Activated naive CD4-positive, alpha-beta T cell treated with anti-CD3 and anti-CD28 coated beads for 36 hours (primary cell): ENCODE data around the gene USP30. TPM values are rescaled to one million over a fixed set of nuclear protein-coding genes. Genes with fewer than 3 reads are reported as not detected.

Source experiments
- CTCF ChIA-PET: fragments of 350-600 bp; sonication (Branson Sonifier 250); formaldehyde crosslinking; loops from one replicate; lab custom pipeline; 2021; ENCODE audit warnings: antibody characterized with exemption; lab: Charles Lee
- DNase-seq: peaks from one replicate; pipeline ENCODE4 v3.0.0-alpha.2; 2020
- H3K27ac Mint-ChIP-seq: one replicate; pipeline ENCODE4 v1.8.0; 2021; ENCODE audit warnings: mild to moderate bottlenecking, mixed read lengths
- H3K27me3 Mint-ChIP-seq: one replicate; pipeline ENCODE4 v1.8.0; 2021; ENCODE audit warnings: low read depth, mixed read lengths
- H3K36me3 Mint-ChIP-seq: one replicate; pipeline ENCODE4 v1.8.0; 2021; ENCODE audit warnings: low read depth, mixed read lengths
- H3K4me1 Mint-ChIP-seq: one replicate; pipeline ENCODE4 v1.8.0; 2021; ENCODE audit warnings: low read depth, mixed read lengths
- H3K4me3 Mint-ChIP-seq: one replicate; pipeline ENCODE4 v1.8.0; 2021; ENCODE audit warnings: mild to moderate bottlenecking, moderate library complexity, mixed read lengths
- H3K9me3 Mint-ChIP-seq: one replicate; pipeline ENCODE4 v1.8.0; 2021; ENCODE audit warnings: mixed read lengths
- intact Hi-C: fragments of 100-400 bp; cut with micrococcal nuclease; formaldehyde crosslinking; loops from one replicate; pipeline ENCODE4 v1.15.1; 2023
- total RNA-seq, 2 experiments: library from RNA; stranded (reverse); gene quantifications; one replicate each; pipeline ENCODE4 v1.2.3, GENCODE V29; 2021

The USP30 gene
- total RNA-seq, result 10 to 100 TPM; 11.0 to 11.5 TPM

GRCh38 chr12:109052414-109053323 is at the start of gene USP30:
TSS of gene USP30 (plus strand) at chr12:109052576. CDS start at chr12:109052679, 103 bp downstream.
- Mint-ChIP-seq H3K27me3 (no peaks in the 10 kb centered on the region), H3K4me1 (peaks cover 8% of the 10 kb centered on the region), H3K27ac (peak within 1 kb of the TSS; percentile 96), H3K9me3 (no peaks in the 10 kb centered on the region), H3K4me3 (peak within 1 kb of the TSS; percentile 84), H3K36me3 (peaks cover 4% of the 10 kb centered on the region)
- peak; percentile 87 for DNase-seq
- intact Hi-C loops, result loop anchor here (1.0 to 2.0 kb wide), 10 partner anchors 41 to 521 kb away; partner anchors contain the start of genes ALKBH2, CORO1C, KCTD10 and MMAB
- CTCF ChIA-PET, result interaction anchor here (0.6 to 4.2 kb wide), 3 partner anchors 41 to 945 kb away, joined by 3 to 27 read pairs (median 3); partner anchors contain the start of gene ALKBH2

- H3K27ac Mint-ChIP-seq, result no peak overlapping the region
- H3K9me3 Mint-ChIP-seq, result no peaks in the 10 kb centered on the region
- CTCF ChIA-PET, result no interaction called here
- no peaks in the 10 kb centered on the region for H3K36me3 Mint-ChIP-seq
- no peaks in the 10 kb centered on the region for H3K4me1 Mint-ChIP-seq
- no peak for DNase-seq
- peaks cover 3% of the 10 kb centered on the region for H3K27me3 Mint-ChIP-seq
- intact Hi-C loops, result no loop called here
- H3K4me3 Mint-ChIP-seq, result no peak overlapping the region
Observed at GRCh38 chr12:109004017-109004416, 48.4 kb upstream of the USP30 start.

GRCh38 chr12:109009766-109010165 is 42.6 kb upstream of the USP30 start:
- Mint-ChIP-seq H3K4me3 (no peak overlapping the region), H3K36me3 (no peaks in the 10 kb centered on the region), H3K27ac (no peak overlapping the region), H3K4me1 (no peaks in the 10 kb centered on the region), H3K9me3 (no peaks in the 10 kb centered on the region), H3K27me3 (peaks cover 3% of the 10 kb centered on the region)
- CTCF ChIA-PET, result no interaction called here
- intact Hi-C loops, result no loop called here
- no peak for DNase-seq

GRCh38 chr12:109010259-109010658 is 42.1 kb upstream of the USP30 start:
- Mint-ChIP-seq H3K27ac (no peak overlapping the region), H3K4me3 (no peak overlapping the region)
- CTCF ChIA-PET, result no interaction called here

GRCh38 chr12:109014984-109015765 is 37.2 kb upstream of the USP30 start:
- intact Hi-C loops, result no loop called here
- H3K9me3 Mint-ChIP-seq, result no peaks in the 10 kb centered on the region
- H3K36me3 Mint-ChIP-seq, result no peaks in the 10 kb centered on the region
- no peaks in the 10 kb centered on the region for H3K4me1 Mint-ChIP-seq
- CTCF ChIA-PET, result no interaction called here
- peaks cover 21% of the 10 kb centered on the region for H3K27me3 Mint-ChIP-seq
- DNase-seq, result no peak
- H3K27ac Mint-ChIP-seq, result no peak overlapping the region
- H3K4me3 Mint-ChIP-seq, result no peak overlapping the region

More at GRCh38 chr12:109010259-109010658, 42.1 kb upstream of the USP30 start:
- intact Hi-C loops, result no loop called here
- no peaks in the 10 kb centered on the region for H3K4me1 Mint-ChIP-seq
- peaks cover 3% of the 10 kb centered on the region for H3K27me3 Mint-ChIP-seq
- H3K9me3 Mint-ChIP-seq, result no peaks in the 10 kb centered on the region
- DNase-seq, result no peak
- no peaks in the 10 kb centered on the region for H3K36me3 Mint-ChIP-seq

- Mint-ChIP-seq H3K27me3 (peaks cover 30% of the 10 kb centered on the region), H3K4me3 (no peak overlapping the region), H3K4me1 (peaks cover 4% of the 10 kb centered on the region), H3K36me3 (no peaks in the 10 kb centered on the region), H3K9me3 (no peaks in the 10 kb centered on the region), H3K27ac (no peak overlapping the region)
- intact Hi-C loops, result no loop called here
- CTCF ChIA-PET, result no interaction called here
- DNase-seq, result no peak
Observed at GRCh38 chr12:109016016-109016415, 36.4 kb upstream of the USP30 start.

- H3K36me3 Mint-ChIP-seq, result no peaks in the 10 kb centered on the region
- no peak overlapping the region for H3K4me3 Mint-ChIP-seq
- no peak overlapping the region for H3K27ac Mint-ChIP-seq
Observed at GRCh38 chr12:109016978-109017377, 35.4 kb upstream of the USP30 start.

GRCh38 chr12:109018296-109018695 is 34.1 kb upstream of the USP30 start:
- CTCF ChIA-PET, result interaction anchor here (0.6 kb wide), 1 partner anchor 176 kb away, joined by 4 read pairs; no protein-coding TSS in a partner anchor
- Mint-ChIP-seq H3K27me3 (peaks cover 41% of the 10 kb centered on the region), H3K27ac (no peak overlapping the region), H3K4me3 (no peak overlapping the region), H3K36me3 (no peaks in the 10 kb centered on the region), H3K4me1 (peaks cover 5% of the 10 kb centered on the region), H3K9me3 (no peaks in the 10 kb centered on the region)
- intact Hi-C loops, result no loop called here
- DNase-seq, result no peak

More at GRCh38 chr12:109016978-109017377, 35.4 kb upstream of the USP30 start:
- intact Hi-C loops, result no loop called here
- CTCF ChIA-PET, result no interaction called here
- Mint-ChIP-seq H3K4me1 (peaks cover 5% of the 10 kb centered on the region), H3K9me3 (no peaks in the 10 kb centered on the region), H3K27me3 (peaks cover 36% of the 10 kb centered on the region)
- DNase-seq, result no peak

GRCh38 chr12:109020146-109020795 is 32.1 kb upstream of the USP30 start:
- Mint-ChIP-seq H3K27me3 (peaks cover 41% of the 10 kb centered on the region), H3K36me3 (no peaks in the 10 kb centered on the region), H3K4me3 (no peak overlapping the region), H3K27ac (no peak overlapping the region), H3K9me3 (no peaks in the 10 kb centered on the region), H3K4me1 (peaks cover 5% of the 10 kb centered on the region)
- no peak for DNase-seq
- intact Hi-C loops, result no loop called here
- CTCF ChIA-PET, result no interaction called here

GRCh38 chr12:109020796-109021380 is 31.5 kb upstream of the USP30 start, which contains the start of gene SVOP:
TSS of gene SVOP (minus strand) at chr12:109021068. CDS start at chr12:109020868, 200 bp downstream.
- CTCF ChIA-PET, result no interaction called here
- Mint-ChIP-seq H3K27me3 (peaks cover 40% of the 10 kb centered on the region), H3K27ac (no peak within 1 kb of the TSS), H3K36me3 (no peaks in the 10 kb centered on the region), H3K4me1 (peaks cover 5% of the 10 kb centered on the region), H3K4me3 (no peak within 1 kb of the TSS), H3K9me3 (no peaks in the 10 kb centered on the region)
- intact Hi-C loops, result no loop called here
- peak; percentile 51 for DNase-seq

- CTCF ChIA-PET, result no interaction called here
- H3K4me1 Mint-ChIP-seq, result no peaks in the 10 kb centered on the region
- H3K27ac Mint-ChIP-seq, result no peak overlapping the region
- H3K9me3 Mint-ChIP-seq, result no peaks in the 10 kb centered on the region
- H3K27me3 Mint-ChIP-seq, result peaks cover 4% of the 10 kb centered on the region
- H3K36me3 Mint-ChIP-seq, result no peaks in the 10 kb centered on the region
- intact Hi-C loops, result no loop called here
- no peak for DNase-seq
- H3K4me3 Mint-ChIP-seq, result no peak overlapping the region
Observed at GRCh38 chr12:109027767-109028166, 24.6 kb upstream of the USP30 start.
